Transverse colon (tissue), 4 donors: Measurements from ENCODE around the gene CD300LG. TPM values are rescaled to one million over a fixed set of nuclear protein-coding genes. Genes with fewer than 3 reads are reported as not detected.

ENCODE experiments used
- DNase-seq: peaks from one replicate; pipeline ENCODE4 v3.0.0-alpha.2; 2019
- H3K27ac ChIP-seq, 4 donors: fragments of 200-600 bp; sonication (generic); 2 replicates each; pipeline ENCODE4 v1.5.1; 2016 to 2018; ENCODE audit warnings: inconsistent platforms in 4 of 4
- H3K27me3 ChIP-seq: fragments of 200-600 bp; sonication (generic); 2 replicates; pipeline ENCODE4 v1.5.1; 2017; ENCODE audit warnings: inconsistent platforms
- H3K36me3 ChIP-seq, 4 donors: fragments of 200-600 bp; sonication (generic); 2 replicates each; pipeline ENCODE4 v1.5.1; 2017 to 2019; ENCODE audit warnings: inconsistent platforms in 4 of 4
- H3K4me1 ChIP-seq, 4 donors: fragments of 200-600 bp; sonication (generic); 2 replicates each; pipeline ENCODE4 v1.5.1; 2017 to 2020; ENCODE audit warnings: inconsistent platforms in 4 of 4
- H3K4me3 ChIP-seq, 4 donors: fragments of 200-600 bp; sonication (generic); 1 replicate in 1 of 4; 2 replicates in 3 of 4; pipeline versions ENCODE4 v1.5.1 to v1.6.1; 2017 to 2019; ENCODE audit warnings: inconsistent platforms in 4 of 4
- H3K9me3 ChIP-seq, 2 donors: fragments of 200-600 bp; sonication (generic); 2 replicates each; pipeline ENCODE4 v1.5.1; 2017 to 2019; ENCODE audit warnings: inconsistent platforms in 2 of 2
- EP300 ChIP-seq: sonication (generic); formaldehyde crosslinking; IDR thresholded peaks from one replicate; pipeline ENCODE4 v1.6.1; 2017; ENCODE audit warnings: antibody characterized with exemption, low read depth
- POLR2A ChIP-seq: fragments of 450-650 bp; IDR thresholded peaks from one replicate; pipeline ENCODE4 v1.6.1; 2016; ENCODE audit warnings: antibody characterized with exemption, mild to moderate bottlenecking, moderate library complexity
- POLR2AphosphoS5 ChIP-seq, 3 donors: sonication (generic); formaldehyde crosslinking; IDR thresholded peaks; one replicate each; pipeline ENCODE4 v1.6.1; 2016; ENCODE audit warnings: antibody characterized with exemption in 3 of 3
- WGBS, 2 donors: methylation state at CpG; one replicate each; pipeline ENCODE4 v1.1.5; 2018; ENCODE audit warnings: low coverage in 1 of 2; 5-methylcytosine and 5-hydroxymethylcytosine counted together
- in situ Hi-C, 4 donors: fragments of 200-750 bp; cut with MboI; loops; one replicate each; pipeline versions ENCODE4 v1.15.0 to v1.15.1; 2017; ENCODE audit warnings: low sequenced_read_pairs in 3 of 4, low pct_ligation_motif_present in 1 of 4, low pct_unique_long_range_greater_than_20kb in 1 of 4
- intact Hi-C: fragments of 100-400 bp; cut with DNase I; formaldehyde crosslinking; loops from one replicate; pipeline ENCODE4 v1.15.1; 2023; ENCODE audit warnings: low total_unique reads
- total RNA-seq, 4 donors: library from RNA; depleted of rRNA; stranded (reverse); fragments of >200 nt; gene quantifications; one replicate each; pipeline ENCODE4 v1.1.0, GENCODE V29; 2016
- TF ChIP-seq, protein P1 (sequence below), 5 experiments: fragments of 200-600 bp in 3 of 5; fragments of 450-650 bp in 2 of 5; sonication (generic) in 3 of 5; IDR thresholded peaks; 1 replicate in 2 of 5; 2 replicates in 3 of 5; pipeline ENCODE4 v1.5.1; 2016 to 2017; ENCODE audit warnings: antibody characterized with exemption in 5 of 5, inconsistent platforms in 3 of 5, mild to moderate bottlenecking in 2 of 5, moderate library complexity in 1 of 5

CD300LG gene
- total RNA-seq, 4 donors from 2014 or later, result 0.55 to 44.5 (median 1.4) TPM; not detected in 1

DNA sequence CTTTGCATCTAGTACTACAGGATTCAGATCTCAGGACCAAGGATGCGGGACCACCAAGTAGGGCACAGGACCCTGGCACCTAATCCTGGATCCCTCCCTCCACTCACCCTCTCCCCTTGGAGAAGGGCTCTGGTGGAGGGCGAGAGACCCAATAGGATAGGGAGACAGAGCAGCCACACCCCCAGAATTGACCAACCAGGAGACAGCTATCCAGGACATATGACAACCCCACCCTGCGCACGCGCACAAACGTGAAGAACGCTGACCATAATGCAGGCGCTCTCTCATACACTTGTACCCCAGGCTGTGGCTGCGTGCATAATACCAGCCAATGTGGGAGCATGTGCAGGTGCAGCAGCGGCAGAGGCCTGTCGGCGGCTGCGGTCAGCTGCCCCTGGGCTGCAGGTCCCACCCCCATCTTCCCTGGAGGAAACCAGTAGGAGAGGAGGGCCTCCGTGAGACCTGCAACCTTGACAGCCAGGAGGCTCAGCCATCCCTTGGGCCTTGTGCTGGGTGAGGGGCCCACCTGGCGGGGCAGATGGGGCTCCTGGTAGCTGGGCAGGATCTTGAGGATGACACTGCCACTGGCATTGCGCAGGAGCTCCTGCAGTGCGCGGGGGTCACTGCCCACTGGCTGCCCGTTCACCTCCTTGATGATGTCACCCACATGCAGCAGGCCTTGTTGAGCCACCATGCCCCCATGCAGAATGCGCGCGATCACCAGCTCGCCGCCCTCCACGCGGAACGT is 35.0 kb downstream of the CD300LG start:
- intact Hi-C loops, result no loop called here
- Histone ChIP-seq H3K4me3 (no peak overlapping the region), H3K27ac (no peak overlapping the region), H3K27me3 (peaks cover 6% of the 10 kb centered on the region), H3K4me1 (peaks cover 4 to 7% (median 6%) of the 10 kb centered on the region in 4 donors), H3K36me3 (no peaks in the 10 kb centered on the region), H3K9me3 (no peaks in the 10 kb centered on the region)
- WGBS, 2 donors, result 88 to 90% methylated on average over 2 to 23 of the region's 27 CpGs
- in situ Hi-C loops, result loop anchor here in 1 of 4 donors (25.0 kb wide), 1 partner anchor 105 kb away; no protein-coding TSS in a partner anchor
- DNase-seq, result no peak
- TF ChIP-seq EP300, result no peak
- TF ChIP-seq POLR2A, result no peak
- TF ChIP-seq, protein P1, sequence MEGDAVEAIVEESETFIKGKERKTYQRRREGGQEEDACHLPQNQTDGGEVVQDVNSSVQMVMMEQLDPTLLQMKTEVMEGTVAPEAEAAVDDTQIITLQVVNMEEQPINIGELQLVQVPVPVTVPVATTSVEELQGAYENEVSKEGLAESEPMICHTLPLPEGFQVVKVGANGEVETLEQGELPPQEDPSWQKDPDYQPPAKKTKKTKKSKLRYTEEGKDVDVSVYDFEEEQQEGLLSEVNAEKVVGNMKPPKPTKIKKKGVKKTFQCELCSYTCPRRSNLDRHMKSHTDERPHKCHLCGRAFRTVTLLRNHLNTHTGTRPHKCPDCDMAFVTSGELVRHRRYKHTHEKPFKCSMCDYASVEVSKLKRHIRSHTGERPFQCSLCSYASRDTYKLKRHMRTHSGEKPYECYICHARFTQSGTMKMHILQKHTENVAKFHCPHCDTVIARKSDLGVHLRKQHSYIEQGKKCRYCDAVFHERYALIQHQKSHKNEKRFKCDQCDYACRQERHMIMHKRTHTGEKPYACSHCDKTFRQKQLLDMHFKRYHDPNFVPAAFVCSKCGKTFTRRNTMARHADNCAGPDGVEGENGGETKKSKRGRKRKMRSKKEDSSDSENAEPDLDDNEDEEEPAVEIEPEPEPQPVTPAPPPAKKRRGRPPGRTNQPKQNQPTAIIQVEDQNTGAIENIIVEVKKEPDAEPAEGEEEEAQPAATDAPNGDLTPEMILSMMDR (IDR thresholded peaks at IDR 0.05), result no peak
- no peak for TF ChIP-seq POLR2AphosphoS5 (IDR thresholded peaks at IDR 0.05)

DNA sequence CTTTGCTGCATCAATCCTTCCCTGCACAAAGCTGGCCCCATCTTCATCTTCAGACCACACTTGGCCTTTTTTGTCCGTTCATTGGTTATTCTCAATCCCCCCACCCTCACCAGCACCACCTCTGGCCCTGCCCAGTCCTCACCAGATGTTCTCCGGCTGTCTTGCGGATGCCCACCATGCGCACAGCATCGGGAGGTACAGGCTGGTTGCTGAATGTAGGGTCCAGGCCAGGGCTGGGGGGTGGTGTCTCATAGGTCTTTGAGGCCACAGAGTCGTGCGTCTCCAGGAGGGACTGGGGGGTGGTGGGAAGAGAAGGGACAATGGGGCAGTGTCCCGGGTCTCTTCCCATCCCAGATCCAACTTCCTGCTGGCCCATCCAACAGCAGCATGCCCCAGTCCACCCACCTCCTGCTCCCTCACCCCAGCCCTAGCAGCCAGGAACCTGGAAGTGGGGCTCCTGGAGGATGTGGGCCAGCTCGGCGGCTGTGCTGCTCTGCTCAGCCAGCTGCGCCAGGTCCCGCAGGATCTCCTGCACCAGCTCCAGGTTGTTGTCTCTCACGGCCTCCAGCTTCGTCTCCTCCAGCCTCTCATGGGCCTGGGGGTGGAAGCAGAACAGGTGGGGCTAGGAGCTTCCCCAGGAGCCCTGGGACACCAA is 35.9 kb downstream of the CD300LG start:
- Histone ChIP-seq H3K9me3 (no peaks in the 10 kb centered on the region), H3K36me3 (no peaks in the 10 kb centered on the region), H3K27me3 (peaks cover 6% of the 10 kb centered on the region), H3K27ac (no peak overlapping the region), H3K4me3 (no peak overlapping the region), H3K4me1 (peaks cover 4 to 7% (median 6%) of the 10 kb centered on the region in 4 donors)
- in situ Hi-C loops, result loop anchor here in 1 of 4 donors (25.0 kb wide), 1 partner anchor 104 kb away; no protein-coding TSS in a partner anchor
- TF ChIP-seq, protein P1 (IDR thresholded peaks at IDR 0.05), result no peak
- no peak for TF ChIP-seq EP300
- no peak for TF ChIP-seq POLR2AphosphoS5 (IDR thresholded peaks at IDR 0.05)
- no peak for TF ChIP-seq POLR2A
- intact Hi-C loops, result no loop called here
- no peak for DNase-seq
- WGBS, 2 donors, result 86% methylated on average over 12 of the region's 14 CpGs; no CpG with 5 or more reads in 1 of the 2 donors

DNA sequence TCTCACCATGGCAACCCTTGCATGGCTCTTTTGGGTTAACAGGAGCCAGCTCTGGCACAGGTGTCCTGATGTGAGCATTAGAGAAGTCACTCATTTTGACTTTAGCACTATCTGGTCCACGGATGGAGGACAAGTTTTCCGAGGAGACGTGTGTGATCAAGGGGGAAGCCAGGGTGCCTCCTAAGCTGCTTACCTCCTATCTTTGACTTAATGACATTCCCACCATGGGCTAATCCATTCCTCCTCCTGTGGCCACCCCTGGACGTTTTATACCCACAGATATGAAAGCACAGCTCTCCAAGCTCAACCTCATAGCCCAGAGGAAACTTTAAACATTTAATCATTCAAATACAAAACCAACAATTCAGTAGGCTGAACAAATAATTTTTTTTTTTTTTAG is 41.6 kb downstream of the CD300LG start:
- Histone ChIP-seq H3K27me3 (peaks cover 6% of the 10 kb centered on the region), H3K4me3 (no peak overlapping the region), H3K4me1 (no peaks in the 10 kb centered on the region), H3K9me3 (no peaks in the 10 kb centered on the region), H3K27ac (no peak overlapping the region), H3K36me3 (no peaks in the 10 kb centered on the region)
- WGBS, 2 donors, result 40 to 78% methylated on average over 1 to 4 of the region's 4 CpGs
- TF ChIP-seq, protein P1 (IDR thresholded peaks at IDR 0.05), result no peak
- TF ChIP-seq POLR2AphosphoS5 (IDR thresholded peaks at IDR 0.05) (no peak), POLR2A (no peak), EP300 (no peak)
- in situ Hi-C loops (loop anchor here in 1 of 4 donors (25.0 kb wide), 1 partner anchor 99 kb away; no protein-coding TSS in a partner anchor), intact Hi-C loops (no loop called here)
- no peak for DNase-seq

DNA sequence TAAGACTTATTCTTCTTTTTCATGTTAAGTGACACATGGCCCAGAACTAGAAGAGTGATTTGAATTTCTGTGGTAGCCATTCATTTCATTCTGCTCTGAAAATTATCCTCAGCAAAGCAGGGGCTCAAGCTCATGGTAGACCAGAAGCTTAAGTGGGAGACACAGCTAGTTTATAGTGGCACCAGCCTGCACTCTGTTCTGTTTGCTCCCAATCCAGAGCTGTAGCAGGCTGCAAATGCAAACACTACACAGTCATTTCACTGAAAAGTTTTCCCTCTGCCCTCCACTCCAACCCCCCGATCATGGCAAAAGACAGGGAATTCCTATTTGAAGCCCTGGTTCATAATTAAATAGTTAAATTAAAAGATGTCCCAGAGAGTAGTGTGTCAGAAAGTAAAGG is 43.3 kb downstream of the CD300LG start:
- in situ Hi-C loops (loop anchor here in 1 of 4 donors (25.0 kb wide), 1 partner anchor 97 kb away; no protein-coding TSS in a partner anchor), intact Hi-C loops (no loop called here)
- no peak for DNase-seq
- Histone ChIP-seq H3K4me1 (no peaks in the 10 kb centered on the region), H3K27ac (no peak overlapping the region), H3K9me3 (no peaks in the 10 kb centered on the region), H3K36me3 (no peaks in the 10 kb centered on the region), H3K27me3 (peaks cover 6% of the 10 kb centered on the region), H3K4me3 (no peak overlapping the region)
- TF ChIP-seq, protein P1 (IDR thresholded peaks at IDR 0.05), result no peak
- no peak for TF ChIP-seq EP300
- TF ChIP-seq POLR2A, result no peak
- TF ChIP-seq POLR2AphosphoS5 (IDR thresholded peaks at IDR 0.05), result no peak
- WGBS, 2 donors, result 90 to 100% methylated on average over 1 of the region's 1 CpG
